ENCODE data around the gene CSE1L. TPM values are rescaled to one million over a fixed set of nuclear protein-coding genes. Genes with fewer than 3 reads are reported as not detected.

CSE1L gene
- total RNA-seq, 2 experiments from 2014 or later: 115 TPM

- POLR2A ChIA-PET: interaction anchor here (0.6 kb wide), 1 partner anchor 162 kb away, joined by 3 read pairs; no protein-coding TSS in a partner anchor
- peaks cover 20% of the 10 kb centered on the region for H3K36me3 Mint-ChIP-seq (ENCODE audit: low read depth)
- no peak overlapping the region for H3K27ac Mint-ChIP-seq
- no peaks in the 10 kb centered on the region for H3K9me3 Mint-ChIP-seq
- TF ChIP-seq CTCF (IDR thresholded peaks at IDR 0.05): no peak
- H3K27me3 Mint-ChIP-seq: no peaks in the 10 kb centered on the region
- H3K4me3 Mint-ChIP-seq: no peak overlapping the region
- CTCF ChIA-PET: interaction anchor here (0.7 kb wide), 1 partner anchor 8 kb away, joined by 3 read pairs; no protein-coding TSS in a partner anchor
- no peak for DNase-seq
- intact Hi-C loops (cut with micrococcal nuclease): no loop called here
- H3K4me1 Mint-ChIP-seq (ENCODE audit: low read depth): peaks cover 6% of the 10 kb centered on the region
- no peak for ATAC-seq
Measured at GRCh38 chr20:49140834-49141233, 94.7 kb downstream of the CSE1L start.

Other genes starting within 250 kb of the CSE1L start
- gene PREX1, start 218.3 kb upstream of the CSE1L start, total RNA-seq: 10 to 100 TPM; 79.7 to 80.5 TPM
- 10 to 100 TPM; 20.5 to 22.7 TPM for gene ARFGEF2, start 124.6 kb upstream of the CSE1L start, total RNA-seq
- 10 to 100 TPM; 57.7 to 60.1 TPM for gene STAU1, start 142.0 kb downstream of the CSE1L start, total RNA-seq
- gene DDX27, start 173.1 kb downstream of the CSE1L start, total RNA-seq: 10 to 100 TPM; 45.2 to 45.9 TPM
- gene ZNFX1, start 231.7 kb downstream of the CSE1L start, total RNA-seq: 10 to 100 TPM; 27.4 to 27.7 TPM